Sigmoid colon (tissue), 7 donors: ENCODE data around the gene PCDH10. TPM values are rescaled to one million over a fixed set of nuclear protein-coding genes. Genes with fewer than 3 reads are reported as not detected.

ENCODE experiments used
- DNase-seq: peaks from one replicate; pipeline ENCODE4 v3.0.0-alpha.2; 2019
- H3K27ac ChIP-seq, 4 donors: fragments of 200-600 bp; sonication (generic); one replicate each; pipeline ENCODE4 v1.5.1; 2016 to 2019; ENCODE audit warnings: mild to moderate bottlenecking in 1 of 4
- H3K27me3 ChIP-seq, 3 donors: fragments of 200-600 bp; sonication (generic); one replicate each; pipeline ENCODE4 v1.5.1; 2019; ENCODE audit warnings: mild to moderate bottlenecking in 1 of 3
- H3K36me3 ChIP-seq, 4 donors: fragments of 200-600 bp; sonication (generic); one replicate each; pipeline ENCODE4 v1.5.1; 2016 to 2019
- H3K4me1 ChIP-seq, 4 donors: fragments of 200-600 bp; sonication (generic); one replicate each; pipeline ENCODE4 v1.5.1; 2017 to 2019
- H3K4me3 ChIP-seq, 4 donors: fragments of 200-600 bp; sonication (generic); one replicate each; pipeline ENCODE4 v1.5.1; 2017 to 2019; ENCODE audit warnings: mild to moderate bottlenecking in 2 of 4, moderate library complexity in 1 of 4
- H3K9me3 ChIP-seq, 4 donors: fragments of 200-600 bp in 3 of 4; sonication (generic) in 3 of 4; one replicate each; pipeline versions ENCODE4 v1.5.1 to v1.6.1; 2013 to 2019
- CTCF ChIP-seq, 4 experiments: fragments of 450-650 bp in 3 of 4; fragments of 200-600 bp in 1 of 4; IDR thresholded peaks; one replicate each; pipeline ENCODE4 v1.5.1; 2016 to 2019; ENCODE audit warnings: antibody characterized with exemption in 4 of 4, mild to moderate bottlenecking in 3 of 4, moderate library complexity in 2 of 4
- EP300 ChIP-seq, 4 donors: sonication (generic); formaldehyde crosslinking; IDR thresholded peaks; one replicate each; pipeline ENCODE4 v1.6.1; 2017; ENCODE audit warnings: antibody characterized with exemption in 4 of 4
- POLR2A ChIP-seq, 2 donors: fragments of 450-650 bp; IDR thresholded peaks; one replicate each; pipeline ENCODE4 v1.6.1; 2016; ENCODE audit warnings: antibody characterized with exemption in 2 of 2, mild to moderate bottlenecking in 2 of 2, moderate library complexity in 2 of 2
- POLR2AphosphoS5 ChIP-seq, 4 donors: sonication (generic); formaldehyde crosslinking; IDR thresholded peaks; one replicate each; pipeline ENCODE4 v1.6.1; 2017; ENCODE audit warnings: antibody characterized with exemption in 4 of 4
- WGBS, 2 donors: extraction: QIAGEN DNeasy Blood & Tissue Kit; methylation state at CpG; one replicate each; pipeline ENCODE4 v1.1.7; 2013; 5-methylcytosine and 5-hydroxymethylcytosine counted together
- intact Hi-C: fragments of 100-400 bp; cut with DNase I; formaldehyde crosslinking; loops from one replicate; pipeline ENCODE4 v1.15.1; 2023
- polyA plus RNA-seq, 3 donors: library from polyadenylated mRNA; stranded (reverse); fragments of 200-250 nt; gene quantifications; one replicate each; pipeline ENCODE4 v1.2.3, GENCODE V29; 2013
- total RNA-seq, 4 donors: library from RNA; depleted of rRNA; stranded (reverse); fragments of >200 nt; gene quantifications; one replicate each; pipeline ENCODE4 v1.1.0, GENCODE V29; 2016
- donor health status: healthy with polysubstance abuse.
- donor health status: Bipolar disorder and iron deficiency.
- donor health status: healthy.

Gene PCDH10, protein sequence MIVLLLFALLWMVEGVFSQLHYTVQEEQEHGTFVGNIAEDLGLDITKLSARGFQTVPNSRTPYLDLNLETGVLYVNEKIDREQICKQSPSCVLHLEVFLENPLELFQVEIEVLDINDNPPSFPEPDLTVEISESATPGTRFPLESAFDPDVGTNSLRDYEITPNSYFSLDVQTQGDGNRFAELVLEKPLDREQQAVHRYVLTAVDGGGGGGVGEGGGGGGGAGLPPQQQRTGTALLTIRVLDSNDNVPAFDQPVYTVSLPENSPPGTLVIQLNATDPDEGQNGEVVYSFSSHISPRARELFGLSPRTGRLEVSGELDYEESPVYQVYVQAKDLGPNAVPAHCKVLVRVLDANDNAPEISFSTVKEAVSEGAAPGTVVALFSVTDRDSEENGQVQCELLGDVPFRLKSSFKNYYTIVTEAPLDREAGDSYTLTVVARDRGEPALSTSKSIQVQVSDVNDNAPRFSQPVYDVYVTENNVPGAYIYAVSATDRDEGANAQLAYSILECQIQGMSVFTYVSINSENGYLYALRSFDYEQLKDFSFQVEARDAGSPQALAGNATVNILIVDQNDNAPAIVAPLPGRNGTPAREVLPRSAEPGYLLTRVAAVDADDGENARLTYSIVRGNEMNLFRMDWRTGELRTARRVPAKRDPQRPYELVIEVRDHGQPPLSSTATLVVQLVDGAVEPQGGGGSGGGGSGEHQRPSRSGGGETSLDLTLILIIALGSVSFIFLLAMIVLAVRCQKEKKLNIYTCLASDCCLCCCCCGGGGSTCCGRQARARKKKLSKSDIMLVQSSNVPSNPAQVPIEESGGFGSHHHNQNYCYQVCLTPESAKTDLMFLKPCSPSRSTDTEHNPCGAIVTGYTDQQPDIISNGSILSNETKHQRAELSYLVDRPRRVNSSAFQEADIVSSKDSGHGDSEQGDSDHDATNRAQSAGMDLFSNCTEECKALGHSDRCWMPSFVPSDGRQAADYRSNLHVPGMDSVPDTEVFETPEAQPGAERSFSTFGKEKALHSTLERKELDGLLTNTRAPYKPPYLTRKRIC
- total RNA-seq (1 to 10 TPM in 3 of 4 donors, under 1 TPM in 1; 0.49 to 1.9 (median 1.4) TPM), polyA plus RNA-seq (under 1 TPM in 2 of 3 donors, not detected in 1; under 0.01 to 0.34 TPM)

- peaks cover 0 to 73% (median 60%) of the 10 kb centered on the region in 4 donors for H3K4me1 ChIP-seq
- H3K36me3 ChIP-seq = no peaks in the 10 kb centered on the region
- H3K9me3 ChIP-seq = no peaks in the 10 kb centered on the region
- H3K27me3 ChIP-seq = peaks cover 16 to 43% (median 21%) of the 10 kb centered on the region in 3 donors
- WGBS, 2 donors = 2 to 6% methylated on average over 38 of the region's 38 CpGs
- peak; percentile 94 for DNase-seq
- no peak within 1 kb of the TSS for H3K27ac ChIP-seq
- peak within 1 kb of the TSS; percentile 32 to 55 (median 44) for H3K4me3 ChIP-seq
- TF ChIP-seq POLR2AphosphoS5 (IDR thresholded peaks at IDR 0.05) (peak; percentile 55 to 90 (median 85)), EP300 (IDR thresholded peaks at IDR 0.05) (no peak), CTCF (IDR thresholded peaks at IDR 0.05) (no peak), POLR2A (IDR thresholded peaks at IDR 0.05) (no peak)
- intact Hi-C loops = loop anchor here (10.0 kb wide), 1 partner anchor 336 kb away; no protein-coding TSS in a partner anchor
Observed at GRCh38 chr4:133148690-133149363, at the start of gene PCDH10. PCDH10 (plus strand) TSS chr4:133149294; CDS start chr4:133150141, 847 bp downstream.

DNA sequence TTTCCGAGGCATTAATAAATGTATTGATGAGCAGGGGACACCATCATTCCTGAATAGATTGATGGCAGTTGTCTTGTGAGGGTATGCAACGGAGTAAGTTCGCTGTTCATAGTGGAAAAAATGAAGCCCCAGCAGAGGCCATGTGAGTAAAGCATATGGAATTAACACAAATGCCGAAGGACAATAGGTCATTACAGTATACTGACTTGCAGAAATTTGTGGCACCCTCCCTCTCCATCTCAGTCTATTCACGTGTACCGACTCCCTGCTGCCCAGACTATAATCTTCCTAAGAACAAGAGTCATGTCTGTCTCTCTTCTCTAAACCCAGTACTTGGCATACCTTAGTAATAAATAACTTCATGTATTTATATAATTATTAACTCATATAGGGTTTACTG lies 47.1 kb upstream of the PCDH10 start:
- 83 to 92% methylated on average over 6 of the region's 6 CpGs for WGBS, 2 donors
- TF ChIP-seq EP300 (IDR thresholded peaks at IDR 0.05) = no peak
- no peak for TF ChIP-seq CTCF (IDR thresholded peaks at IDR 0.05)
- no peak for TF ChIP-seq POLR2A (IDR thresholded peaks at IDR 0.05)
- no peak for TF ChIP-seq POLR2AphosphoS5 (IDR thresholded peaks at IDR 0.05)
- intact Hi-C loops = no loop called here

DNA sequence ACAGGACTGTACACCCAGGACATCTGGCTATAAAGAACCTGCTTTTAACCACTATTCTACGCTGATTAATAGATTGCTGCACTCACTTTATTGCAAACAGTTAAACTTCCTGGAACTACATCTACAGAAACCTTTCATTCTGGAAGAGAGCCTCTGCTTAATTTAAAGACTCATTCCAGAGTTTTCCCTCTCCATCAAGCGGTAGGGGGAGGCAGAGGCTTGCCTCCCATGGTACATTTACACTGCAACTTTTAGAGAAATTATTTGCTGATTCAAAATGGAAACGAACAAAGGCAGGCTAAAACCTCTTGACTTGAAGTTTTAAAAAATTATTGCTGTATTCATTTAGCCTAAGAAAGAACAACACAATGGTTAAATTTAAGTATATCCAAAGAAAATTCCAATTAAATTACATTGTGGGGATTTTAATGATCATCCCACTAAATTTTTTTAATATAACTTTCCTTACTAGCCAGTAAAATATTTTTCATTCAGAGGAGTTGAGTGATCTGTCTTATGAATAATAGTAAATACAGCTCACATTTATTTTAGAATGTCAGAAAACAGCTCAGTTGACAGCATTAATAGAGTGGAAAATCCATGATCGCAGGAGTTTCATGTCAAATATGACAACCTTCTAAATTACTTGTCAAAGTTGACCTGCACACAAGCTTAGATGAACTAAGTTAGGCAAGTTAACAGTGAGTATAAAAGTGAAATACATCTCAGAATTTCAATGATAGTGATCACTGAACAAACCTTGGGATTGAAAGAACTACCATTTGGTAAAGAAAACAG lies 46.3 kb upstream of the PCDH10 start:
- DNase-seq = no peak
- TF ChIP-seq POLR2A (IDR thresholded peaks at IDR 0.05) (no peak), EP300 (IDR thresholded peaks at IDR 0.05) (no peak)
- Histone ChIP-seq H3K27ac (no peak overlapping the region), H3K4me3 (no peak overlapping the region), H3K9me3 (no peaks in the 10 kb centered on the region), H3K36me3 (no peaks in the 10 kb centered on the region), H3K27me3 (no peaks in the 10 kb centered on the region), H3K4me1 (no peaks in the 10 kb centered on the region)
- intact Hi-C loops = no loop called here
- WGBS, 2 donors = 63 to 78% methylated on average over 4 of the region's 4 CpGs

More for the DNA sequence above, 47.1 kb upstream of the PCDH10 start:
- Histone ChIP-seq H3K27me3 (no peaks in the 10 kb centered on the region), H3K36me3 (no peaks in the 10 kb centered on the region), H3K4me1 (no peaks in the 10 kb centered on the region), H3K4me3 (no peak overlapping the region), H3K9me3 (no peaks in the 10 kb centered on the region), H3K27ac (no peak overlapping the region)
- no peak for DNase-seq

GRCh38 chr4:133112641-133113040 lies 36.5 kb upstream of the PCDH10 start:
- TF ChIP-seq POLR2AphosphoS5 (IDR thresholded peaks at IDR 0.05) (no peak), EP300 (IDR thresholded peaks at IDR 0.05) (no peak), CTCF (IDR thresholded peaks at IDR 0.05) (no peak), POLR2A (IDR thresholded peaks at IDR 0.05) (no peak)
- no peaks in the 10 kb centered on the region for H3K36me3 ChIP-seq
- no peaks in the 10 kb centered on the region for H3K4me1 ChIP-seq
- no peaks in the 10 kb centered on the region for H3K27me3 ChIP-seq
- no peak for DNase-seq
- intact Hi-C loops = no loop called here
- no peaks in the 10 kb centered on the region for H3K9me3 ChIP-seq
- no peak overlapping the region for H3K4me3 ChIP-seq
- H3K27ac ChIP-seq = no peak overlapping the region
